HG03045 (cell line): ENCODE data around the gene USP21.

ENCODE experiments used
- ATAC-seq: cut with Tn5 transposase; IDR thresholded peaks from one replicate; pipeline ENCODE4 v1.9.1; 2021; ENCODE audit warnings: mild to moderate bottlenecking, moderate library complexity; ENCODE audit not compliant: unreplicated experiment

Gene USP21

GRCh38 chr1:161133220-161133740 is 26.0 kb upstream of the USP21 start:
- no peak for ATAC-seq

GRCh38 chr1:161137881-161138280 is 21.4 kb upstream of the USP21 start:
- ATAC-seq: no peak

GRCh38 chr1:161138431-161138830 is 20.9 kb upstream of the USP21 start:
- no peak for ATAC-seq

- ATAC-seq: no peak
Observed at GRCh38 chr1:161139766-161140165, 19.5 kb upstream of the USP21 start.

- no peak for ATAC-seq
Observed at GRCh38 chr1:161140755-161141400, 18.4 kb upstream of the USP21 start.

- ATAC-seq: no peak
Observed at GRCh38 chr1:161145832-161146231, 13.5 kb upstream of the USP21 start.

GRCh38 chr1:161153176-161153575 is 6.1 kb upstream of the USP21 start:
- no peak for ATAC-seq

GRCh38 chr1:161153682-161154337 is 5.5 kb upstream of the USP21 start, which contains the start of gene UFC1:
Gene UFC1, plus strand, starts transcription at chr1:161153978. Its CDS starts 20 bp downstream, at chr1:161153998.
- peak; percentile 70 for ATAC-seq

- ATAC-seq: no peak
Observed at GRCh38 chr1:161157867-161158266, 1.4 kb upstream of the USP21 start.

- no peak for ATAC-seq
Observed at GRCh38 chr1:161158316-161159010, 837 bp upstream of the USP21 start.

- no peak for ATAC-seq
Observed at GRCh38 chr1:161159913-161160243, 578 bp downstream of the USP21 start.

GRCh38 chr1:161160671-161161145 is 1.4 kb downstream of the USP21 start:
- ATAC-seq: no peak

- no peak for ATAC-seq
Observed at GRCh38 chr1:161161652-161162051, 2.4 kb downstream of the USP21 start.

GRCh38 chr1:161162052-161162451 is 2.8 kb downstream of the USP21 start:
- no peak for ATAC-seq

GRCh38 chr1:161162806-161163205 is 3.5 kb downstream of the USP21 start:
- no peak for ATAC-seq

GRCh38 chr1:161163793-161164192 is 4.5 kb downstream of the USP21 start:
- no peak for ATAC-seq

GRCh38 chr1:161164901-161165610 is 5.8 kb downstream of the USP21 start:
- no peak for ATAC-seq

GRCh38 chr1:161165742-161166668 is 6.7 kb downstream of the USP21 start, which contains the start of gene PPOX:
Gene PPOX, plus strand, starts transcription at chr1:161166426. Its CDS starts 422 bp downstream, at chr1:161166848.
- peak; percentile 93 for ATAC-seq

- no peak for ATAC-seq
Observed at GRCh38 chr1:161166669-161167548, 7.6 kb downstream of the USP21 start.
